ENCODE data around the gene MALSU1.
"Not testable (repeated sequence)": the region's sequence is repeated elsewhere in the genome, so short reads cannot be mapped to it uniquely, and the experiment has no call there.

Gene MALSU1

GRCh38 chr7:23299770-23300300, 696 bp downstream of the MALSU1 start:
- peak overlapping the region; percentile 73 for H3K27ac ChIP-seq
- no peak for TF ChIP-seq CTCF (conservative IDR thresholded peaks at IDR 0.05)

GRCh38 chr7:23306936-23307521, 7.9 kb downstream of the MALSU1 start:
- no peak for TF ChIP-seq CTCF (conservative IDR thresholded peaks at IDR 0.05)
- H3K27ac ChIP-seq: no peak overlapping the region

GRCh38 chr7:23308754-23309153, 9.6 kb downstream of the MALSU1 start:
- no peak for TF ChIP-seq CTCF (conservative IDR thresholded peaks at IDR 0.05)
- no peak overlapping the region for H3K27ac ChIP-seq

DNA sequence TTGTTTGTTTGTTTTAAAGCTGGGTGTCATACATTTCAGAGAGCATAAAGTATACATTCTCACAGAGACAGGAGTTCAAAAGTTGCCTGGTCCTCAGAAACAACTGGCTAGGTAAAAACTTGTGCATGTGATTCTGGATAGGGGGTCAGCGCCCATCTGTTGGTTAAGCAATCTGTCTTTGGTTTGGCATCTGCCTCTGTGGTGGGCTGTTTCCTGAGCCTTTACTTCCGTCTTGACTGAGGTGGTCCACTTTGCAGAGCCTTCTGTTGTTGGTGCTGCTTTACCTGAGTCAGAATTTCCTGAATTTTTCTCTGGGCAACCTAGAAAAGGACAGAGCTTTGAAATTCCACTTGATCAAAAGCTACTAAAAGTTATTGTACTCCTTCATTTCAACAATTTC, 13.0 kb downstream of the MALSU1 start:
- H3K27ac ChIP-seq: not testable (repeated sequence)

DNA sequence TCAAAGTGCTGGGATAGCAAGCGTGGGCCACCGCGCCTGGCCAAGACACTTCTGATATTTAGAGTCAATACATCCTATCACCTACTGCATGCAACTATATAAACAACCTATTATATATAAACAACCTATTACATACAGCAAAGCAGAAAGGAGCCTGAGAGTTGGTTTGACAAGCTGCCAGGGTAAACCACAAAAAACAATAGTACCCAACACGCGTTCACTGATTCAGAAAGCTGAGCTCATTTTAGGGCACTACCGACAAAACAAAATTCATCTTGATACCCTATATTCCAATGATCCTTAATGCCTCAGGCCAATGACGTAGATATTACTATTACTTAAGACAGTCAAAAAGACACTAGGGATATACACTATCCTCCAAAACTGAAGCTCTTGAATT, 16.2 kb downstream of the MALSU1 start:
- H3K27ac ChIP-seq: no peak overlapping the region
- no peak for TF ChIP-seq CTCF (conservative IDR thresholded peaks at IDR 0.05)

- no peak overlapping the region for H3K27ac ChIP-seq
Measured at GRCh38 chr7:23331132-23331531, 32.0 kb downstream of the MALSU1 start.

GRCh38 chr7:23332193-23332592, 33.1 kb downstream of the MALSU1 start:
- TF ChIP-seq CTCF (conservative IDR thresholded peaks at IDR 0.05): no peak
- no peak overlapping the region for H3K27ac ChIP-seq

More at GRCh38 chr7:23331132-23331531, 32.0 kb downstream of the MALSU1 start:
- no peak for TF ChIP-seq CTCF (conservative IDR thresholded peaks at IDR 0.05)

GRCh38 chr7:23332910-23333612, 33.9 kb downstream of the MALSU1 start:
- TF ChIP-seq CTCF (conservative IDR thresholded peaks at IDR 0.05): no peak
- no peak overlapping the region for H3K27ac ChIP-seq

Measured in VCaP (cell line).